Fibroblast of pulmonary artery (primary cell): ENCODE data around the gene P2RX3.
A peak's percentile ranks its signal among the peaks of the same experiment; 100 is the strongest.

Experiments
- DNase-seq: peaks from one replicate; pipeline ENCODE4 v3.0.0-alpha.2; 2010; ENCODE audit warnings: low read depth
- H3K4me3 ChIP-seq: replicated peaks from 2 replicates; pipeline ENCODE4 v1.5.1; 2011; ENCODE audit warnings: low read depth, mild to moderate bottlenecking, control low read depth, low read length, moderate library complexity
- CTCF ChIP-seq: IDR thresholded peaks from 2 replicates; pipeline ENCODE4 v1.5.1; 2011; ENCODE audit warnings: mild to moderate bottlenecking, control low read depth, low read length, inconsistent platforms; ENCODE audit errors: missing control alignments

P2RX3 gene

GRCh38 chr11:57405271-57405860 lies 67.2 kb downstream of the P2RX3 start:
- no peak overlapping the region for H3K4me3 ChIP-seq
- no peak for TF ChIP-seq CTCF
- no peak for DNase-seq

GRCh38 chr11:57406337-57406904 lies 68.3 kb downstream of the P2RX3 start:
- no peak overlapping the region for H3K4me3 ChIP-seq
- peak; percentile 29 for DNase-seq
- TF ChIP-seq CTCF: no peak

- DNase-seq: no peak
- no peak for TF ChIP-seq CTCF
- H3K4me3 ChIP-seq: no peak overlapping the region
Measured at GRCh38 chr11:57407010-57407920, 69.1 kb downstream of the P2RX3 start.

- TF ChIP-seq CTCF: no peak
- no peak overlapping the region for H3K4me3 ChIP-seq
- DNase-seq: no peak
Measured at GRCh38 chr11:57407941-57408475, 69.9 kb downstream of the P2RX3 start.

- no peak for DNase-seq
- H3K4me3 ChIP-seq: no peak overlapping the region
- no peak for TF ChIP-seq CTCF
Measured at GRCh38 chr11:57408771-57409170, 70.6 kb downstream of the P2RX3 start.

GRCh38 chr11:57409321-57410100 lies 71.4 kb downstream of the P2RX3 start:
- TF ChIP-seq CTCF: no peak
- no peak overlapping the region for H3K4me3 ChIP-seq
- DNase-seq: no peak
